Stomach (tissue), 9 donors: ENCODE data around the gene COBL. TPM values are rescaled to one million over a fixed set of nuclear protein-coding genes. Genes with fewer than 3 reads are reported as not detected.
A peak's percentile ranks its signal among the peaks of the same experiment; 100 is the strongest.

Source experiments
- DNase-seq, 2 donors: peaks; one replicate each; pipeline versions ENCODE4 v3.0.0 to v3.0.0-alpha.2; 2013 to 2019
- H3K27ac ChIP-seq, 5 donors: fragments of 200-600 bp in 4 of 5; sonication (generic) in 4 of 5; one replicate each; pipeline ENCODE4 v1.5.1; 2013 to 2019; ENCODE audit warnings: mild to moderate bottlenecking in 1 of 5, moderate library complexity in 1 of 5
- H3K27me3 ChIP-seq, 3 donors: fragments of 200-600 bp; sonication (generic); one replicate each; pipeline ENCODE4 v1.5.1; 2017 to 2019; ENCODE audit warnings: mixed run types in 1 of 3
- H3K36me3 ChIP-seq, 4 donors: fragments of 200-600 bp; sonication (generic); 1 replicate in 3 of 4; 2 replicates in 1 of 4; pipeline ENCODE4 v1.5.1; 2016 to 2019
- H3K4me1 ChIP-seq, 4 donors: fragments of 200-600 bp; sonication (generic); one replicate each; pipeline ENCODE4 v1.5.1; 2016 to 2019
- H3K4me3 ChIP-seq, 4 donors: fragments of 200-600 bp; sonication (generic) in 3 of 4; one replicate each; pipeline ENCODE4 v1.5.1; 2016 to 2019; ENCODE audit warnings: mild to moderate bottlenecking in 1 of 4
- H3K9me3 ChIP-seq, 4 donors: fragments of 200-600 bp; sonication (generic); one replicate each; pipeline ENCODE4 v1.5.1; 2016 to 2019
- EP300 ChIP-seq: sonication (generic); formaldehyde crosslinking; IDR thresholded peaks from one replicate; pipeline ENCODE4 v1.6.1; 2017; ENCODE audit warnings: antibody characterized with exemption
- POLR2A ChIP-seq, 4 donors: fragments of 450-650 bp; IDR thresholded peaks; one replicate each; pipeline ENCODE4 v1.6.1; 2016; ENCODE audit warnings: antibody characterized with exemption in 4 of 4, control low read depth in 2 of 4, mild to moderate bottlenecking in 1 of 4, moderate library complexity in 1 of 4
- POLR2AphosphoS5 ChIP-seq, 3 donors: sonication (generic); formaldehyde crosslinking; IDR thresholded peaks; one replicate each; pipeline ENCODE4 v1.6.1; 2016; ENCODE audit warnings: antibody characterized with exemption in 3 of 3
- WGBS, 5 donors: extraction: QIAGEN DNeasy Blood & Tissue Kit in 3 of 5; methylation state at CpG; one replicate each; pipeline versions ENCODE4 v1.1.5 to v1.1.7; 2013 to 2018; 5-methylcytosine and 5-hydroxymethylcytosine counted together
- intact Hi-C: fragments of 100-400 bp; cut with DNase I; formaldehyde crosslinking; loops from one replicate; pipeline ENCODE4 v1.15.1; 2023; ENCODE audit warnings: low total_unique reads
- polyA plus RNA-seq, 3 donors: library from polyadenylated mRNA; stranded (reverse); fragments of 200-250 nt; gene quantifications; one replicate each; pipeline ENCODE4 v1.2.3, GENCODE V29; 2013
- total RNA-seq, 5 donors: library from RNA; depleted of rRNA; stranded (reverse); fragments of >200 nt; gene quantifications; one replicate each; pipeline versions ENCODE4 v1.1.0 to v1.2.3, GENCODE V29; 2014 to 2016
- TF ChIP-seq, protein P1 (sequence below), 7 experiments: fragments of 450-650 bp in 4 of 7; fragments of 200-600 bp in 3 of 7; sonication (generic) in 3 of 7; IDR thresholded peaks; one replicate each; pipeline ENCODE4 v1.5.1; 2016 to 2019; ENCODE audit warnings: antibody characterized with exemption in 7 of 7, control low read depth in 2 of 7, mild to moderate bottlenecking in 1 of 7
- donor health status: healthy with polysubstance abuse.
- donor health status: Bipolar disorder and iron deficiency.
- donor health status: healthy.

COBL gene
- total and polyA plus RNA-seq, 8 donors, result 4.9 to 79.9 (median 16.0) TPM

DNA sequence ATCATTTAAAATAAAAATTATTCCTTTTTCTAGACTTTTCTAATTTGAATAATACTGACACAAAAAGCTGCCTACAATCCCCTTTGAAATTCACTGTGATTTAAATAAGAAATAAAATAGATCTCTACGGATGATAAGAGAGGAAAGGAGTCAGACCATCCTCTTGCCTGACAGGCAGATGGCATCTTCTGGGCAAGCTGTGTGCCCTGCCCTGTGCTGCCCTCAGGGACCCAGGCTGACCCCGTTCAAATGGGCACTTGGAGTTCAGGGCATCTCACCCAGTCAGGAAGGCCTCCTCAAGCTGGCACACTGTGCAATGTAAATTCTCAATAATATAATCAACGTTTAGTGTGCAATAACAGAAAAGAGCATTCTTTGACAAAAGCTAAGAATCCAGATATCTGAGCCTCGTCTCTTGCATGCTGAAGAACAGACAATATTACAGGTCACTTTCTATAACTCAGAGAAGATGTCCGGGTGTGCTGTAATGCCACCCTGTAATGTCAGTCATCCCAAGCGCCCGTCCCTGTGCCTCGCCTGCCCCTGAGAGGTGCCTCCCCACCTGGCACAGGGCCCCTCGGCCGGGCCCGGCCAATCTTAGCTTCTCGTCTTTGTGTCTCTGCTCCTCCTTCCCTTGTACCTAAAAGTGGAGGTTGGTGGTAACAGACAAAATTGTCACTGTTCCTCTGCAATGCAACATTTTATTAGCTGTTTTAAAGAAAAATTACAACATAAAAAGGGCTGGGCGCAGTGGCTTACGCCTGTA lies 263.3 kb downstream of the COBL start:
- TF ChIP-seq, protein P1, sequence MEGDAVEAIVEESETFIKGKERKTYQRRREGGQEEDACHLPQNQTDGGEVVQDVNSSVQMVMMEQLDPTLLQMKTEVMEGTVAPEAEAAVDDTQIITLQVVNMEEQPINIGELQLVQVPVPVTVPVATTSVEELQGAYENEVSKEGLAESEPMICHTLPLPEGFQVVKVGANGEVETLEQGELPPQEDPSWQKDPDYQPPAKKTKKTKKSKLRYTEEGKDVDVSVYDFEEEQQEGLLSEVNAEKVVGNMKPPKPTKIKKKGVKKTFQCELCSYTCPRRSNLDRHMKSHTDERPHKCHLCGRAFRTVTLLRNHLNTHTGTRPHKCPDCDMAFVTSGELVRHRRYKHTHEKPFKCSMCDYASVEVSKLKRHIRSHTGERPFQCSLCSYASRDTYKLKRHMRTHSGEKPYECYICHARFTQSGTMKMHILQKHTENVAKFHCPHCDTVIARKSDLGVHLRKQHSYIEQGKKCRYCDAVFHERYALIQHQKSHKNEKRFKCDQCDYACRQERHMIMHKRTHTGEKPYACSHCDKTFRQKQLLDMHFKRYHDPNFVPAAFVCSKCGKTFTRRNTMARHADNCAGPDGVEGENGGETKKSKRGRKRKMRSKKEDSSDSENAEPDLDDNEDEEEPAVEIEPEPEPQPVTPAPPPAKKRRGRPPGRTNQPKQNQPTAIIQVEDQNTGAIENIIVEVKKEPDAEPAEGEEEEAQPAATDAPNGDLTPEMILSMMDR (IDR thresholded peaks at IDR 0.05), result no peak
- TF ChIP-seq POLR2AphosphoS5 (IDR thresholded peaks at IDR 0.05) (no peak), POLR2A (IDR thresholded peaks at IDR 0.05) (no peak), EP300 (no peak)
- no peaks in the 10 kb centered on the region for H3K27me3 ChIP-seq
- H3K36me3 ChIP-seq, result no peaks in the 10 kb centered on the region
- H3K4me1 ChIP-seq, result no peaks in the 10 kb centered on the region
- H3K4me3 ChIP-seq, result no peak overlapping the region
- H3K9me3 ChIP-seq, result no peaks in the 10 kb centered on the region
- WGBS, 5 donors, result 90 to 93% (median 92%) methylated on average over 14 of the region's 14 CpGs
- intact Hi-C loops, result loop anchor here (10.0 kb wide), 1 partner anchor 269 kb away; the partner anchor contains the start of gene GRB10
- H3K27ac ChIP-seq, result no peak overlapping the region
- DNase-seq, result no peak

DNA sequence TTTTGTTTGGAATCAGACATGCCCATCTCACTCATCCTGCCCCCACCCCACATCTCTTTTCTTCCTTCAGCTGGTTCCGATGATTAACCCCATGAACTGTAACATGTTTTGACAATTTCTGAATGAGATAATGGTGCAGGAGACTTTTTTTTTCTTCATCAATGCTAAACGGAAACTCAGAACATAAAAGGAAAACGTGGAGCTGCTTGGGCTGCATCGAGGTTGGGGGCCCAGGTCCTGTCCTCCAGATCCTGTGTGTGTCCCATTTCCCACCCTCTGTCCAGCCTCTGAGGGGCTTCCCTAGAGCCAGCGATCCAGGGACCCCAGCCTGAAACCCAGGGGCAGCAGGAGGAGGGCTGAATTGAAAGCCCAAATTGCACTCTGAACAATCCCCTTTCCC lies 270.1 kb downstream of the COBL start:
- H3K36me3 ChIP-seq, result peaks cover 0 to 7% (median 1%) of the 10 kb centered on the region in 4 donors
- no peak for DNase-seq
- H3K9me3 ChIP-seq, result no peaks in the 10 kb centered on the region
- intact Hi-C loops, result no loop called here
- 59 to 70% (median 67%) methylated on average over 5 of the region's 5 CpGs for WGBS, 5 donors
- H3K27ac ChIP-seq, result no peak overlapping the region
- no peak overlapping the region for H3K4me3 ChIP-seq
- TF ChIP-seq POLR2AphosphoS5 (IDR thresholded peaks at IDR 0.05) (no peak), EP300 (no peak), POLR2A (IDR thresholded peaks at IDR 0.05) (no peak)
- no peaks in the 10 kb centered on the region for H3K27me3 ChIP-seq
- H3K4me1 ChIP-seq, result peaks cover 0 to 18% (median 12%) of the 10 kb centered on the region in 4 donors

DNA sequence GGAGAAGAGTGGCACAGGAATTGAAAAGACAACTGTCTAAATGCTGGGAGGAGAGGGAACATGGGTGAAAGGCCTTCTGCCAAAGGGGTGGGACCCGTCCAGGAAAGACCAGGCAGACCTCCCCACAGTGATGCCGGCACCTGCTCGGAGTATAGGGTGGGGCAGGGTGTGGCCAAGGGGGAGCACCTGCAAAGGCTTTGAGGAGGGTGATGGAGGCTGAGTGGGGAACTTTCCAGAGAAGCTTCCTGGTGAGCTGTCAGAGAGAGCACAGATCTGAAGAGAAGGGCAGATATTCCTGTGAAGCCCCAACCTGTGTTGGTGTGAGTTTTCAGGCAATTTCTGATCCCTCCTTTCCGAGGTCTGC lies 270.5 kb downstream of the COBL start:
- no peak overlapping the region for H3K27ac ChIP-seq
- peaks cover 0 to 18% (median 12%) of the 10 kb centered on the region in 4 donors for H3K4me1 ChIP-seq
- H3K4me3 ChIP-seq, result no peak overlapping the region
- DNase-seq, result peak in 1 of 2 donors; percentile 34
- 48 to 70% (median 63%) methylated on average over 4 of the region's 4 CpGs for WGBS, 5 donors
- no peak for TF ChIP-seq POLR2A (IDR thresholded peaks at IDR 0.05)
- TF ChIP-seq POLR2AphosphoS5 (IDR thresholded peaks at IDR 0.05), result no peak
- TF ChIP-seq, protein P1 (IDR thresholded peaks at IDR 0.05), result no peak
- TF ChIP-seq EP300, result no peak
- H3K27me3 ChIP-seq, result no peaks in the 10 kb centered on the region
- peaks cover 0 to 7% (median 1%) of the 10 kb centered on the region in 4 donors for H3K36me3 ChIP-seq
- intact Hi-C loops, result no loop called here
- H3K9me3 ChIP-seq, result no peaks in the 10 kb centered on the region

DNA sequence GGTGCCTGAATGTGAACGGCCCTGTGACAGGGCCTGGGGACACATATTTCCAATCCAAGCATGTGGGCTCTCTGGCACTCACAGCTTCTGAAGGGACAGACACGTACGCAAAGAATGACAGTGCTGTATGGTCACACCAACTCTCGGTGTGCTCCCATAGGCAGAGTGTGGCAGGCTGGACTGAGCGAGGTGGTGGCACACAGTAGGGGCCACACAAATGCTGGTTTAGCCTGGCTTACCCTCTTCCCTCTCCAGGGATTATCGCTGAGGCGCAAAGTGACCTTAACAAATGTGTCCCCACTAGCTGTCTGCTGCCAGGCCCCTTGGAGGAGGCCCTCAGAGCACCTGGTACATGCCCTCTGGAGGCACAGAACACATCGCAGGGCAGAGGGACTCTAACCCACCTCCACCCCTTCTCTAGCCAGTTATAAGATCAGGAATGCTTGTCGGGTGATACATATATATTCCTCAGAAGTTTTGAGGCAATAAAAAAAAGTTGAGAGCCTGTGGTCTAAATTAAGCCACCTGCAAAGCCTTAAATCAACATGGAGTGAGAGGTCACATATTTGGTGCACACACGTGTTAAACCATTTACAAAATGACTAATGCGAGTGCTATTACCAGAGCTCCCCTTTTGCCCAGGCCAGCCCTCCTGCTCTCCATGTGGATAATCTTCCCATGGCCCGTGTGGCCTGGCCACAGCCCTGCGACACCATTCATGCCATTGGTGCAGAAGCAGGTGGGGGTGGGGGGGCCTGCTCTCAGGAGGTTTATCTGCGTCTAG lies 271.1 kb downstream of the COBL start:
- intact Hi-C loops, result no loop called here
- Histone ChIP-seq H3K27ac (no peak overlapping the region), H3K4me3 (no peak overlapping the region), H3K9me3 (no peaks in the 10 kb centered on the region), H3K27me3 (no peaks in the 10 kb centered on the region), H3K4me1 (peaks cover 0 to 21% (median 12%) of the 10 kb centered on the region in 4 donors), H3K36me3 (peaks cover 0 to 7% (median 1%) of the 10 kb centered on the region in 4 donors)
- WGBS, 5 donors, result 62 to 74% (median 69%) methylated on average over 12 to 14 of the region's 14 CpGs
- TF ChIP-seq POLR2A (IDR thresholded peaks at IDR 0.05) (no peak), POLR2AphosphoS5 (IDR thresholded peaks at IDR 0.05) (peak in 1 of 3 donors; percentile 63)
- peak in 1 of 2 donors; percentile 67 for DNase-seq

DNA sequence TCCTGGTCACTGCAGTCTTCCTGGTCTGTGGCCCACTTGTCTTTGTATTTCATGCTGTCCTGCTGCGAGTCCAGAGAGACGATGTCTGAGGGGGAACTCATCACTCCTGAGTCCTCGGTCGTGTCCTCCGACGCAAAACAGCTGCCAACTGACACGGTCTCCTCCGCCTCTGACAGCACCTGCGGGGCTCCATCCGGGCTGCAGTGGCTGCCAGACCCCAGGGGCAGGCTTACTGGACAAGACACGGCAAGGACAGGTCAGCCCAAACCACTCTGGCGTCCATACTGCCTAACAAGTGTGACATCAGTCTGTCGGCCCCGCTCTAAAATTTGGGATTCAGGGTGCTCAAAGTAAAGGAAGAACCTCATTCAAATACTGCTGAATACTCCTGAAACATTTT lies 273.1 kb downstream of the COBL start:
- Histone ChIP-seq H3K36me3 (peaks cover 0 to 7% (median 1%) of the 10 kb centered on the region in 4 donors), H3K27me3 (no peaks in the 10 kb centered on the region), H3K4me1 (peaks cover 0 to 21% (median 12%) of the 10 kb centered on the region in 4 donors), H3K9me3 (no peaks in the 10 kb centered on the region), H3K27ac (no peak overlapping the region), H3K4me3 (no peak overlapping the region)
- TF ChIP-seq EP300 (no peak), POLR2AphosphoS5 (IDR thresholded peaks at IDR 0.05) (no peak), POLR2A (IDR thresholded peaks at IDR 0.05) (no peak)
- TF ChIP-seq, protein P1 (IDR thresholded peaks at IDR 0.05), result no peak
- no peak for DNase-seq
- intact Hi-C loops, result no loop called here
- WGBS, 5 donors, result 88 to 97% (median 94%) methylated on average over 14 of the region's 14 CpGs
